ENCODE measurements around the gene ETV3L.

Gene ETV3L

GRCh38 chr1:157112186-157112867, 12.7 kb upstream of the ETV3L start:
- no peak for DNase-seq (ENCODE audit: low read depth)
- TF ChIP-seq, protein P1, sequence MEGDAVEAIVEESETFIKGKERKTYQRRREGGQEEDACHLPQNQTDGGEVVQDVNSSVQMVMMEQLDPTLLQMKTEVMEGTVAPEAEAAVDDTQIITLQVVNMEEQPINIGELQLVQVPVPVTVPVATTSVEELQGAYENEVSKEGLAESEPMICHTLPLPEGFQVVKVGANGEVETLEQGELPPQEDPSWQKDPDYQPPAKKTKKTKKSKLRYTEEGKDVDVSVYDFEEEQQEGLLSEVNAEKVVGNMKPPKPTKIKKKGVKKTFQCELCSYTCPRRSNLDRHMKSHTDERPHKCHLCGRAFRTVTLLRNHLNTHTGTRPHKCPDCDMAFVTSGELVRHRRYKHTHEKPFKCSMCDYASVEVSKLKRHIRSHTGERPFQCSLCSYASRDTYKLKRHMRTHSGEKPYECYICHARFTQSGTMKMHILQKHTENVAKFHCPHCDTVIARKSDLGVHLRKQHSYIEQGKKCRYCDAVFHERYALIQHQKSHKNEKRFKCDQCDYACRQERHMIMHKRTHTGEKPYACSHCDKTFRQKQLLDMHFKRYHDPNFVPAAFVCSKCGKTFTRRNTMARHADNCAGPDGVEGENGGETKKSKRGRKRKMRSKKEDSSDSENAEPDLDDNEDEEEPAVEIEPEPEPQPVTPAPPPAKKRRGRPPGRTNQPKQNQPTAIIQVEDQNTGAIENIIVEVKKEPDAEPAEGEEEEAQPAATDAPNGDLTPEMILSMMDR (IDR thresholded peaks at IDR 0.05; ENCODE audit: insufficient read depth, low read depth, low read length, missing control alignments) = no peak
- H3K4me3 ChIP-seq (ENCODE audit: low read depth, low read length) = no peak overlapping the region

- no peak for DNase-seq (ENCODE audit: low read depth)
- H3K4me3 ChIP-seq (ENCODE audit: low read depth, low read length) = no peak overlapping the region
- TF ChIP-seq, protein P1 (IDR thresholded peaks at IDR 0.05; ENCODE audit: insufficient read depth, low read depth, low read length, missing control alignments) = no peak
Measured at GRCh38 chr1:157111396-157112165, 12.0 kb upstream of the ETV3L start.

DNA sequence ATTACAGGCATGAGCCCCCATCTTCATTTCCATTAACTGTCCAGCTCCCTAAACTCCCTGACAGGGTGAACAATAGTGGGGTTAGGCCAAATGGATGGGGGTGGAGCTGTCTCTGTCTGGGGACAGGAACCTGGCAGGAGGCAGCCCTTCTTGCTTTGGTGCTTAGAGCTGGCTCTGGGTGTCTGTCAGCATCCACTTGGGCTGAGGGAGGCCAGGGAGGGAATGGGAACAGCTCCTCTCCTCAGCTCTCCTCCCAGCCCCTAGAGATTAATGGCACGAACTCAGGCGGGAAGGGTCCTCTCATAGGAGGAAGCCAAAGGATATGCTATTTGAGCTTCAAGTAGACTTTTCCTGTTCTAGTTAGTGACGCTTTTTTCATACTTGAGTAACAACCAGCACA, 11.1 kb upstream of the ETV3L start:
- no peak for DNase-seq (ENCODE audit: low read depth)
- no peak overlapping the region for H3K4me3 ChIP-seq (ENCODE audit: low read depth, low read length)
- TF ChIP-seq, protein P1 (IDR thresholded peaks at IDR 0.05; ENCODE audit: insufficient read depth, low read depth, low read length, missing control alignments) = no peak

DNA sequence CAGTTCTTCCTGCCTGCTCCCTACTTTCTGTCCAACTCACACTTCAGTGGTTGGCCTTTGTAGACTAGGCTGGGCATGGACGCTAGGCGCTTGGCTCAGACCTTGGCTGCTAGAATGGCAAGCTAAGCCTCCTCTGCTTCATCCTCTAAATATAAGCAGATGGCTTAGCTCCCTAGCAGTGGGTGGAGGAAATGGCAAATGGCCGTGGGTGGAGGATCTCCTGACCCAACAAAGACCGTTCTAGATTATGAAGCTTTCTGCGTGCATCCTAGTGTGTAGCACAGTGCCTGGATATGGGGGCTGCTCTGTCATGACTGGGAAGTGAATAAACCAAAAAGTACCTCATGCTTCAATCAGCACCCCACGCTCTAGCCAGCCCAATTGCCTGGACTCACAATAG, 10.4 kb upstream of the ETV3L start:
- TF ChIP-seq, protein P1 (IDR thresholded peaks at IDR 0.05; ENCODE audit: insufficient read depth, low read depth, low read length, missing control alignments) = no peak
- no peak overlapping the region for H3K4me3 ChIP-seq (ENCODE audit: low read depth, low read length)
- no peak for DNase-seq (ENCODE audit: low read depth)

DNA sequence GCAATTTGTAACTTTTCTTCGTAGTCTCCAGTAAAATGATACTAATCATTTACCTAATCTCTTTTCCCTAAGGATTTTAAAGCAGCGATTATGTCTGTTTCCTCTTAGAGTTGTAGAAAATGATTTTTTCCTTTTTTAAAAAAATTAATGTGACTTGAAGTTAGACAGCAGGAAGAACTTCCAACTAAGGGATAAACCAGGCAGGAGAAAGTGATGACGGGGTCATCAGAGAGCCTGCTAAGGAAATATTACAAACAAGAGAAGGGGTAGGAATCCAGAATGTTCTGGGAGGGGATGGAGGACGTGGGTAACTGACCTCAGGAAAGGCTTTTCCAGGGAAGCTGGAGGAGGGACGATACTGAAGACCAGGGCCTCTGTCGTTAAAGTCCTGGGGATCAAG, 8.8 kb upstream of the ETV3L start:
- TF ChIP-seq, protein P1 (IDR thresholded peaks at IDR 0.05; ENCODE audit: insufficient read depth, low read depth, low read length, missing control alignments) = no peak

DNA sequence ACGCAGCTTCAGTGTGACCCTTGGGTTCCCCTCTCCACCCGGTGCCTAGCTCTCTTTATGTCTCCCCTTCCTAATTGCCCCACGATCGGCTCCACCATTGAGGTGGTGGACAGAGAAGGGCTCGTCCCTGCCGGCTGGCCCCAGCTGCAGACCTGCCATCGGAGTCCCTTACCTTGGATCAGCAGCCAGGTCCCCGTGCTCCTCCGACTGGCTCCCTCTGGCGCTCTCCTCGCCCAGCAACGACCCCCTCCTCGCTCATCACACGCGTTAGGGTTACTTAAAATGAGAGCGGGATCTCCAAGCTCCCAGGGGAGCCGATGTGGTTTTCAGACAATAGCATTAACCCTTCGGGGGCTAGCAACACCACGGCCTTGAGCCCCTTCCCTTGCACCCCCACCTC, 8.1 kb upstream of the ETV3L start:
- TF ChIP-seq, protein P1 (IDR thresholded peaks at IDR 0.05; ENCODE audit: insufficient read depth, low read depth, low read length, missing control alignments) = no peak
- DNase-seq (ENCODE audit: low read depth) = no peak
- H3K4me3 ChIP-seq (ENCODE audit: low read depth, low read length) = no peak overlapping the region

More for the DNA sequence above, 8.8 kb upstream of the ETV3L start:
- H3K4me3 ChIP-seq (ENCODE audit: low read depth, low read length) = no peak overlapping the region
- DNase-seq (ENCODE audit: low read depth) = no peak

Data from GM12865 (cell line).